Subcutaneous adipose tissue (tissue), 4 donors: ENCODE results near the gene PSMB2. TPM values are rescaled to one million over a fixed set of nuclear protein-coding genes. Genes with fewer than 3 reads are reported as not detected.

Experiments
- total RNA-seq, 4 donors: library from RNA; depleted of rRNA; stranded (reverse); fragments of >200 nt; gene quantifications; one replicate each; pipeline ENCODE4 v1.1.0, GENCODE V29; 2016
- TF ChIP-seq, protein P1 (sequence below): fragments of 450-650 bp; IDR thresholded peaks from one replicate; pipeline ENCODE4 v1.5.1; 2016; ENCODE audit warnings: low read depth, mild to moderate bottlenecking, control low read depth, antibody characterized with exemption, moderate library complexity

Gene PSMB2
- total RNA-seq, 4 donors from 2014 or later, result 26.9 to 42.7 (median 30.0) TPM

- TF ChIP-seq, protein P1, sequence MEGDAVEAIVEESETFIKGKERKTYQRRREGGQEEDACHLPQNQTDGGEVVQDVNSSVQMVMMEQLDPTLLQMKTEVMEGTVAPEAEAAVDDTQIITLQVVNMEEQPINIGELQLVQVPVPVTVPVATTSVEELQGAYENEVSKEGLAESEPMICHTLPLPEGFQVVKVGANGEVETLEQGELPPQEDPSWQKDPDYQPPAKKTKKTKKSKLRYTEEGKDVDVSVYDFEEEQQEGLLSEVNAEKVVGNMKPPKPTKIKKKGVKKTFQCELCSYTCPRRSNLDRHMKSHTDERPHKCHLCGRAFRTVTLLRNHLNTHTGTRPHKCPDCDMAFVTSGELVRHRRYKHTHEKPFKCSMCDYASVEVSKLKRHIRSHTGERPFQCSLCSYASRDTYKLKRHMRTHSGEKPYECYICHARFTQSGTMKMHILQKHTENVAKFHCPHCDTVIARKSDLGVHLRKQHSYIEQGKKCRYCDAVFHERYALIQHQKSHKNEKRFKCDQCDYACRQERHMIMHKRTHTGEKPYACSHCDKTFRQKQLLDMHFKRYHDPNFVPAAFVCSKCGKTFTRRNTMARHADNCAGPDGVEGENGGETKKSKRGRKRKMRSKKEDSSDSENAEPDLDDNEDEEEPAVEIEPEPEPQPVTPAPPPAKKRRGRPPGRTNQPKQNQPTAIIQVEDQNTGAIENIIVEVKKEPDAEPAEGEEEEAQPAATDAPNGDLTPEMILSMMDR, result no peak
These were observed 79.2 kb downstream of the PSMB2 start for GRCh38 chr1:35561972-35562680.

DNA sequence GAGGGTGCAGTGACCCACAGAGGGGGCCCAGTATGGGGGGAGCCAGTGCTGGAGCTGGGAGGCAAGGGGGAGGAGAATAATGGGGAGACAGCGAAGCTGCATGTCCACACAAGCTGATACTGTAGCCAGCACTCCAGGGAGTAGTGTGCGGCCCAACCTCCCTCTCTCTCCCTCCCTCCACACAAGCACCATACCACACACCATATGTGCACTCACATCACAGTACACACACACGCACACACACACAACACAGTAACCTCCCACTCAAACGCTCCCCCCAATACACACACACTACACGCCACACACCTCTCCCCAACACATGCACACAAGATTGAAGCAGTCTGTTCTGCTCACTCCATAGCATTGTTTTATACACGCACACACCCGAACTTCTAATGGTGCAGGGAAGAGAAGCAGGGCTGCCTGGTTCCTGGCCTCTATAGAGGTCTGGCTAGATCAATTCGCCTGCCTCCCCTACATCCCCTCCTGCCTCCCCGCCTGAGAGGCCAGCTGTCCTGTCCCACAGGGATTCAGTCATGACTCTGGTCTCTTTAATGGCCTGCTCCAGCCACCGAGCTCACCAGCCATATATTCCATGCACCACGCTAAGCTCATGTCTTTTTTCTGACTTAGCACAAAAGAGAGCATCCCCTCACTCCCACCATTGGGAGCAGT lies 79.9 kb downstream of the PSMB2 start:
- TF ChIP-seq, protein P1, result no peak

- TF ChIP-seq, protein P1, result no peak
These were observed 80.8 kb downstream of the PSMB2 start for GRCh38 chr1:35560256-35561225.

DNA sequence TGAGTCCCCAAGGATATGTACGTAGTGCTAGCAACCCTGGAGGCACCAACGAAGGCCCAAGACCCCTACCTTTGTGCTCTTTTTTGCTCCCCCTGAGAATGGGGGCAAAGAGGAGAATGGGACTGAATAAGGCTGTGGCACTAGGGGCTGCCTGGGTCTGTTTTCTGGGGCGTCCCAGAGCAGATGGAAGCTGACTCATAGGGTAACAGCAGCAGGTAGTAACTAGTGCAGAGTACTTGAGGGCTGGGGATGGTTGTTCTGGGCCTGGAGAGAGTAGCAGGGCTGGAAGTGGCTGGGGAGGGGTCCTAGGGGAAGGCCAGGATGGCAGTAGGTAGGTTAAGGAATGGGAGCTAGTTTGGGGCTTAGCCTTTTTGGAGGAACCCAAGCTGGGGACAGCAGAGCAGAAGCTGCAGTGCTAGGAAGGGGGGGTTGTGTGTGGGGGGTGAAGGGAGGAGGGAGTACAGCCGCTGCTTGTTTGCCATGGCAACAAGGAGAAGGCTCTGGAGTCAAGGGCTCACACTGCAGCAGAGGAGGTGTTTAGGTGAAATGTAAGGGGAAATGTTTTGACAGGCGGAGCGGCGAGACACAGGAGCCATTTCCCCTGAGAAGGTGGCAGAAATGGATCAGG lies 81.9 kb downstream of the PSMB2 start:
- TF ChIP-seq, protein P1, result no peak

- TF ChIP-seq, protein P1, result no peak
These were observed 82.7 kb downstream of the PSMB2 start for GRCh38 chr1:35558374-35559316.

- TF ChIP-seq, protein P1, result no peak
These were observed 83.5 kb downstream of the PSMB2 start, which contains the start of gene NCDN for GRCh38 chr1:35557611-35558373. NCDN (plus strand) TSS chr1:35557799; CDS start chr1:35558191, 392 bp downstream.
